NCI-H2227 treated with DMSO at 0.1 percent for 48 hours (cell line): ENCODE results near the gene GPR62.

ENCODE experiments used
- DNase-seq: peaks from one replicate; lab custom pipeline; 2025; lab: John Stamatoyannopoulos, UW

The GPR62 gene

DNA sequence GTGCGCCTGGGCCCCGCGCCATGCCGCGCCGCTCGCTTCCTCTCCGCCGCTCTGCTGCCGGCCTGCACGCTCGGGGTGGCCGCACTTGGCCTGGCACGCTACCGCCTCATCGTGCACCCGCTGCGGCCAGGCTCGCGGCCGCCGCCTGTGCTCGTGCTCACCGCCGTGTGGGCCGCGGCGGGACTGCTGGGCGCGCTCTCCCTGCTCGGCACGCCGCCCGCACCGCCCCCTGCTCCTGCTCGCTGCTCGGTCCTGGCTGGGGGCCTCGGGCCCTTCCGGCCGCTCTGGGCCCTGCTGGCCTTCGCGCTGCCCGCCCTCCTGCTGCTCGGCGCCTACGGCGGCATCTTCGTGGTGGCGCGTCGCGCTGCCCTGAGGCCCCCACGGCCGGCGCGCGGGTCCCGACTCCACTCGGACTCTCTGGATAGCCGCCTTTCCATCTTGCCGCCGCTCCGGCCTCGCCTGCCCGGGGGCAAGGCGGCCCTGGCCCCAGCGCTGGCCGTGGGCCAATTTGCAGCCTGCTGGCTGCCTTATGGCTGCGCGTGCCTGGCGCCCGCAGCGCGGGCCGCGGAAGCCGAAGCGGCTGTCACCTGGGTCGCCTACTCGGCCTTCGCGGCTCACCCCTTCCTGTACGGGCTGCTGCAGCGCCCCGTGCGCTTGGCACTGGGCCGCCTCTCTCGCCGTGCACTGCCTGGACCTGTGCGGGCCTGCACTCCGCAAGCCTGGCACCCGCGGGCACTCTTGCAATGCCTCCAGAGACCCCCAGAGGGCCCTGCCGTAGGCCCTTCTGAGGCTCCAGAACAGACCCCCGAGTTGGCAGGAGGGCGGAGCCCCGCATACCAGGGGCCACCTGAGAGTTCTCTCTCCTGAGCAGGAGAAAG is 951 bp downstream of the GPR62 start:
- no peak for DNase-seq

DNA sequence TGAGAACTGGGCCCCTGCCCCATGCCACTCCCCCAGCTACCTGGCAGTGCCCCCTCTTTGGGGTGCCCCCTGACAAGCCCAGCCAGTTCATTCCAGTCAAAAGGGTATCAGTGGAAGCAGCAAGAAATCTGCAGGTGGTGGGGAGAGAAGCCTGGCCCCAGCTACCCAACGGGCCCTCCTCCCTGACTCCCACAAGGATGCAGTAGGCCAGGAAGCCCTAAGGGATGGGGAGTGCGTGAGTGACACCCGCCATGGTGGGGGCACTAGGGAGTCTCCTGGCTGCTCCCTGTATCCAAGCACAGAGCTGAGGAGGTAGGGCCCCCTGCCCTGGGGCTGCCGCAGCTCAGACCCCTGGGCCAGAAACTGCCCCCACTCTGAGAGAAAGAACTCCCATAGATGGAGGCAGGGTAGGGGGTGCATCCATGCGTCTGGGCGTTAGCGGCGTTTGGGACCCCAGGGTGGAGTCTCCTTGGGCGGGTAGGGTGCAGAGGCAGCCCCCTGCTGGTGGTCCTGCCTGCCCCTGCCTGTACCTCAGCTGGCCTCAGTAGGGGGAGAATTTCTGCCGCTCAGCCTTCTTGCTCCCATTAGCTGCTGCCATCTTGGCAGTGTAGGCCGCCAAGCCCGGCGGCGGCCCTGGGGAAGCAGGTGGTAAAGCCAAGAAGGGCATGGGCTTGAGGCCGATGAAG is 2.5 kb downstream of the GPR62 start:
- no peak for DNase-seq

DNA sequence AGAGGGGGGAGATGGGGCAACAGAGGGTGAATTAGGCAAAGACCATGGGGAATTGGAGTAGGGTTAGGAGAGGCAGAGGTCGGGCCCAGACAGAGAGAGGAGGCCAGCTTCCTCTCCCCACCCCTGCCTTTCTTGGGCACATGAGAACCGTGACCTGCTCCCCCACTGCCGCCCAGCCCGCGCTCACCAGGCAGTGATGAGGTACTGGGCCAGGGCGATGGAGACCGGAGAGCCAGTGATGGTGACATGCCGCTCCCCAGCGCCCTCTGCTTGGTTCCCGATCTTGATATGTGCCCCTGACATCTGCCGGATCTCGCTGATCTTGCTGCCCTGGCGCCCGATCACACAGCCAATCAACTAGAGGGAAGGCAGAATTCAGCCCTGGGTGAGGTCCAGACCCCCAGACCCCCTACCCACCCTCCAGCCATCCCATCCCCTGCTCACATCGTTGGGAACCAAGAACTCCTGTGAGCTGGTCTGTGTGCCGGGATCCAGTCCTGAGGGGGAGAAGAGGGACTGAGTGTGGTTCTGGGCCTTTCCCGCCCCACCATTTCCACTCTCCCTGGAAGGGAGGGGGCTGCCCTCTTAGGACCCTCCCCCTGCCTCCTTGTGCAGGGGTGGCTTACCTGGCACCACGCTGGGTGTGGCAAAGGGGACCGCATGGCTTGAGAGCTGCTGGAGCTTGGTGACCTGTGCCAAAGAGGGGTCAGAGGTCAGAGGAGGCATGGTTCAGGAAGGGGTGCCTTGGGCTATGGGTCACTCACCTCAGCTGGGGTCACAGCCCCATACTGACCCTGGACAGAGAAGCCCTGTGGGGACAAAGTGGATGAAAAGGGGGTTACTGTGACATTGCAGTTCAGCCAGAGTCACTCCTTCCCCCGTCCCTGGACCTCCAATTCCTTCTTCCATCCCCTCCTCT is 3.7 kb downstream of the GPR62 start:
- no peak for DNase-seq

DNA sequence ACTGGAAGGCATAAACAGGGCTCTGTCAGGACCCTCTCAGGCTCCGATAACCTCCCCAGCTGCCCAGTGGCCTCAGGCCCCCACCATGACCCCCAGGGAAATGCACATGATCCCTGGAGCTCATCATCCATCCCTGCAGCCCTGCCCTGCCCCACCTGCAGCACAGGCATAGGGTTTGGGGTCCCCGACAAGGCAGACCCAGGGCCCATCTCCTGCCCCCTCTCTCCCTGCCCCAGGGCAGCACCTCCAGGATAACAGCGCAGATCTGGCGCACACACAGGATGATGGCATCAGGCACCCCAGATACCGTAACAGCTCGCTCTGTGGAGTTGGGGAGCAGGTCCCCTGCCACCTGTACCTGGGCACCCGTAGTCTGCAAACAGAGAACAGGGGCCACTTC is 4.5 kb downstream of the GPR62 start:
- DNase-seq: no peak

DNA sequence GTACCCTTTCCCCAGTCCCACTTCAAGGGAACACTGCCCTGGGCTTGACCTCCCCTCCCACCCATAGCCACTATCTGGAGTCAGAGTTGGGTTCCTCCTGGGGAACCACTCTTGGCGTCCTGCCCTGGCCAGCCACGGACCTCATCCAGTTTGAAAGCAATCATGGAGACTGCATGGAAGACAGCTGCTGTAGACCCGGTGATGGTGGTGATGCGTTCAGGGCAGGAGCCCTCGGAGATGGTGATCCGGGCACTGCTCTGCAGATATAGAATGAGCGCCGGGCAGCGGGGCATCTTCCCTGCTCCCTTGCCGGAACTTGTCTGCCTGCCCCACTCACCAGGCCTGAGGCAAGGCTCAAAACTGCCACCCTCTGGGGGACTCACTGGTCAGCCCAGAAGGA is 5.2 kb downstream of the GPR62 start:
- DNase-seq: no peak

DNA sequence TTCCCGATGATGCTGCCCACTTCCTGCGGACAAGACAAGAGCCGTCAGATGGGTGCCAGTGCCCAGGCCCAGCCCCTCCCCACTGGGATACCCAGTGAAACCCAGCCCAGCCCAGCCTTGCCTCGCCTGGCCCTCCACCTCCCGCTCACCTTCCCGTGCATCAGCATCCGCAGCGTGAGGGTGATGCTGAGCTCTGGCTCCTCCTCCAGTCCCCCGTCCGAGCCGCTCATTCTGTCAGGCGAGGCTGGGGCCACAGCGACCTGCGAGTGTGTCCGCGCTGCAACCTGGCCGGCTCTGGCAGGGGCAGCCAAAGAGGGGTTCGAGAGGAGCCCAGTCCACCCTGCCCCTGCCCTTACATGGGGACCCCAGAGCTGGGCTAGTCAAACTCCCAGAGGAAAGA is 5.8 kb downstream of the GPR62 start:
- DNase-seq: no peak

DNA sequence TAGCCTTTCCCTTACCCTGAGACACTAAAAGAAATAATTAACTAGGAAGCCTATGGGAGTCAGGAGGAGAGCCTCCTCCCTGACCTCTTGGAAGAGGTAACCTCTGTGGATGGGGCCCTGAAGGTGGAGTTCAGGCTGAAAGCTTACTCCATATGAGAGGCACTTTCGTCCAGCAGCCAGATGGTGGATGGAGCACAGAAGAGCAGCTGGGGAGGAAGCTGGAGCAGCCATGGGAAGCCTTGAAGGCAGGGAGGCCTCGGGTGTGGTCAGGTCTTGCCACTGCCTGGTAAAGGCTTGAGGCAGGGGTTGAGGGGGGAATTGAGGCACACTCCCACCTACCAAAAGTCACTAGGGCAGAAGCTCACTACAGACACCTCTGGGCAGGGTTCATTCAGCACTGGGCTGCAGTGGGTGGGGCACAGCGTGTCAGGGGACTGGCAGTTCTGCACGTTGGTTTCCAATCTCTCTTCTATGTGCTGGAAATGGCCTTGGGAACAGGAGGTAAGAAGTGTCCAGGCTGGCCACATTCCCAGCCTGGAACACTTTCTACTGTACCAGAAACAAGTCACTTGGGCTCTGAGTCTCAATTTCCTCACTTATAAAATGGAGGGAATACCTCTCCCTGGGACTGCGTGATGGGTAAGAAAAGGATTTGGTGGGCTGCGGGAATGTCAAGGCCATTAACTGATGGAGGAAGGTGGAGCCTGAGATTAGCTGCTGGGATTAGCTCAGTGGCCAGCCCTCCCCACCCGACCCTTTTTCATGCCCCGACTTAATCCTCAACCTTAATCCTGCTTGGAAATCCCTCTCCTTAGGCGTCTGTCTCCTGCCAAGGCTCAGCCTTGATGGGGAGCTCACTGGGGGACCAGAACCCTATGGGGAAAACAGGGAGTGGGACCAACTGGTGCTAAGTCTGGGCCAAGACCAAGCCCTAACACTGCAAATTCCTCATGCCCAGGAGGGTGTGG is 6.7 kb downstream of the GPR62 start:
- DNase-seq: no peak

DNA sequence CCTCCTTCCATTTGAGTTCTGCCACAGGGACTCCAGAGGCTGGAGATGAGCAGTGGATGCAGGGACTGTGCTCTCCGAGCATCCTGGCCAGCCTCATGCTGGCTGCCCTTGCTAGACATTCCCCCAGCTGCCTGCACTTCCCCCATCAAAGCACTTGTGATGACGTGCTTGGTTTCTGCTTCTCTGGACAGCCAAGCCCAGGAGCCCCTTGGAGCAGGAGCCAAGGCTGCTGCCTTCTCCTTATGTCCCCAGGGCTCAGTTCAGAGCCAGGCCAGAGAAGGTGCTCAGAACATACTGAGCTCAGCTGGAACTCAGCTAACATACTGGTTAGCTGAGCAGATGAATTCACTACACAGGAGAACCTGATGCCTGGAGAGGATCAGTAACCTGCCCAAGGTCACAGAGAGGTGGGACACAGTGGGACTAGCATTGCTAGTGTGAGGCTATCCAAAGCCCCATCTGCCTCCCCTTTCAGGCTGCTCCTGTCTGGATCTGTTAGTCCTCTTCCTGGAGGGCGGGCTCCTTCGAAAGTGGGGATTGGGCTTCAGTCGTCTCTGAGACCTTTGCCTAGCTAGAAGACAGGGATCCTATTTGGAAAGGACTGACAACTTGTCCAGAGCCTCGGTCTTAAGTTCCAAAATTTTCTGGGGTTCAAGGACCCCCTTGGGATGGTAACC is 7.8 kb downstream of the GPR62 start:
- DNase-seq: no peak

DNA sequence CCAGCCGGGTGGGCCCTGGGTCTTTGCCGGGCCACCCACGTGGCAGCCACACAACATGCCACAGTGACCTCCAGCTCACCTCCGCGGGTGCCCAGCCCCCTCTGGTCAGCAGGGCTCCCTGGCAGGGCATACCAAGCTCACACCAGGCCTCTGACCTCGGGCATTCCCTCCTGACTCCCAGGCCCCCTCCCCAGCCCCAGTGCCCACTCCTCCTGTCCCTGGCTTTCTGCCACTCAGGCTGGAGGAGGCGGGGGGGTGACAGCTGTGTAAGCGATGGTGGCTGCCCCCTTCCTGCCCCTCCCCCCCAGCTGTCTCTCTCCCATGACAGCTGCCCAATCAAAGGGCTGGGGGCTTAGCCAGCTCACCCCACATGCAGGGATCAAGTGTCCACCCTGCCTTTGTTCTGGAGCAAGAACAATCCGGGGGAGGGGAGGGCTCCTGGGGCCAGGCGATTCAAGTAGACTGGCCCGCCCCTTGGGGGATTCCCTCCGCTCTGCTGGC is 8.8 kb downstream of the GPR62 start:
- no peak for DNase-seq

DNA sequence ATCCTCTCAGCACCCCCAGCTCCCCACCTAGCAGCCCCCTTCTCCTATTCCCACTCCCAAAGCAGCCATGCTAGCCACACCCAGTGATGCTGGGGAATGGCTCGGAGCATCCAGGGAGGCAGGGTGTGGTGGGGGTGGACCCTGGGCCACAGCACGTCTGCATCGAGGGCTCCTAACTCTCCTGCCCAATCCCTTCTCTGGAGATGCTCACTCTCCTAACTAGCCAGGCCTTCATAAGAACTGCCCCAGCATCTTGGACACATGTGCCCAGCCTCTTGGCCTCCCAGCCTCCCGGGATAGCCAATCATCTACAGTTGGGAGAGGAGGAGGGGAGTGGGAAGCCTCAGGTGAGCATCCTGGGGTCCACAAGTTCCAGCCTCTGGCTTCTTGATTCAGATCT is 9.3 kb downstream of the GPR62 start:
- DNase-seq: no peak

DNA sequence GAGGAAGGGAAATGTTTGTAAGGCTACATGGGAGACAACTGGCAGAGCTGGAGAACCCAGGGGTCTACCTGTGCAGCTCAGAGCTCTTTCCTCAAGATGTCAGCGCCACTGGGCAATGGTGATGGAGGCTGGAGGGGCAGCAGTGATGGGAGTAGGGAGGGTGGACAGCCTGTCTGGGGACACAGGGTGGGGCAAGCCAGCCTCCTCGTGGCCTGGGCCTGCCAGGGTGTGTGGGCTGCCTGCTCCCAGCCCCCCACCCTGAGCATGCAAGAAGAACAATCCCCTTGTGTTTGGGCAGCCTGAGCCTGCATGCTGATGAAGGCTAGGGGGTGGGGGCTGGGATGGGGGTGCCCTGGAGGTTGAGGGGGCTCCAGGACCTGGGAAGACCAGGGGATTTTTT is 10.8 kb downstream of the GPR62 start:
- no peak for DNase-seq

DNA sequence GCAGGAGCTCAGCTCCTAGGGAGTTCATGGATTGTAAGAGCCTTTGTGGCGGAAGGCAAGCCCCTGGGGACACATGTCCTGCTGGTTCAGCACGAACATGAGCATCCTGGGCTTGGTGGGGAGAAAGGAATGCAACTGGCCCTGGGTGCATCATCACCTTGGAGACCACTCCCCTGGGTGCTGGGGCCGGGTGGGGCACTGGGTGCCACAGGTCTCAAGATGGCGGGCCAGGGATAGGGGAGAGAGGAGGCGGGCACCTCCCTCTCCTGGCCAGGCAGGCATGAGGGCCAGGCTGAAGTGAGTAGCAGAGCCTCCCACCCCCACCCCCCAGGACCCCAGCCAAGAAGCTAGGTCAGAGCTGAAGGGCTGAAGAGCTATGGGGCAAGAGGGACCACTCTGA is 11.3 kb downstream of the GPR62 start:
- no peak for DNase-seq

DNA sequence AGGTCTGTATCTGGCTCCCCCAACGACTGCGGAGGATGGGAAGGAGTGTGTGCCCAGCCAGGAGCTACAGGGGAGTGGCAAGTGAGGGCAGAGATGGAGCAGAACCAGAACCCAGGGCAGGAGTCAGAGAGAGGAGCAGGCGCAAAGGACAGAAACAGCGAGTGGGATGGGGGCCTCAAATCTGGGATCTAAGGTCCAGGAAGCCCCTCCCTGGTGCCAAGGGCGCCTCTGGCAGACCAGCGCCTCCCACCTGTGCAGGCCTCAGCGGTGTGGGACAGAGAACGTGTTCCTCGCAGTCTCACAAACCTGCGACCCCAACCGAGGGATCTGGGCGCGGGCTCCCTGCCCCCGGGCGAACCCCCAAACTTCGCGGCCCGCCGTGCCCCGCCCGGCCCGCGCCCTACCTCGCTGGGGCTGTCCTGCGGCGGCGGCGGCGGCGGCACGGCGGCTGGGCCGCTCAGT is 11.8 kb downstream of the GPR62 start:
- DNase-seq: no peak

DNA sequence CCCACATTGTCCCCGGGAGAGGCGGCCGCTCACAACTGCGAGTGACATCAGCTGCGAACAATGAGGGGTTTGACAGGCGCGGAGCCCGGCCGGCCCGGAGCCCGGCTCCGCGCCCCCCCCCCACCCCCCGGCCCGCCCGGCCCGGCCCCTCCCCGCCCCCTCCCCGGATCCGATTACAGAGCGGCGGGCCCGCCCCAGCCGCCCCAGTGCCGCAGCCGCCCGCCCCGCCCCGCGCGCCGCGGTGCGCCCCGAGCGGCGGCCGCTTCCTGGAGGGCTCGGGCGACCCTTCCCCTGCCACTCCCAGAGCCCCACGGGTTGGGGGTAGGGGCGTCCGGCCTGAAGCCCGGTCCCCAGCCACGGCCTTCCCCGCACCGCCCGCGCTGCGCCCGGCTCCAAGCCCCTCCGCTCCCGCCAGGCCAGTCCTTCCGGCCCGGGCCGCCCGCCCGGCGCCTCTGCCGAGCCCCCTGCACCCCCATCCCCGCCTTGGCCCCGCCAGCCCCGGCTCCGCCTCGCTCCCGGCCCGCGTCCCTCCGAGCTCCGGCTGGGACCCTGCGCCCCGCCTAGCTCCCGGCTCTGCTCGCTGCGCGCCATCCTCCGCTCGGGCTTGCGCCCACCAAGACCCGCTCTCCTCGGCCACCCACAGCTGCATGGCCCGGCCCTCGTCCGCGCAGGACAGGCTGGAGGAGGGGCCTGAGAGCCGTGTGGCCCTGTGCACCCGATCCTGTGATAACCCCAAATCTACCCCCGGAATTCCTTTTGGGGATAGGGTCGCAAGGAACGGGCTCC is 12.4 kb downstream of the GPR62 start, which contains the start of gene PCBP4:
PCBP4 (minus strand) TSS at position 71 of the 786 bp plus-strand sequence. CDS start 6,214 bp downstream, outside the sequence.
- DNase-seq: peak; percentile 22

DNA sequence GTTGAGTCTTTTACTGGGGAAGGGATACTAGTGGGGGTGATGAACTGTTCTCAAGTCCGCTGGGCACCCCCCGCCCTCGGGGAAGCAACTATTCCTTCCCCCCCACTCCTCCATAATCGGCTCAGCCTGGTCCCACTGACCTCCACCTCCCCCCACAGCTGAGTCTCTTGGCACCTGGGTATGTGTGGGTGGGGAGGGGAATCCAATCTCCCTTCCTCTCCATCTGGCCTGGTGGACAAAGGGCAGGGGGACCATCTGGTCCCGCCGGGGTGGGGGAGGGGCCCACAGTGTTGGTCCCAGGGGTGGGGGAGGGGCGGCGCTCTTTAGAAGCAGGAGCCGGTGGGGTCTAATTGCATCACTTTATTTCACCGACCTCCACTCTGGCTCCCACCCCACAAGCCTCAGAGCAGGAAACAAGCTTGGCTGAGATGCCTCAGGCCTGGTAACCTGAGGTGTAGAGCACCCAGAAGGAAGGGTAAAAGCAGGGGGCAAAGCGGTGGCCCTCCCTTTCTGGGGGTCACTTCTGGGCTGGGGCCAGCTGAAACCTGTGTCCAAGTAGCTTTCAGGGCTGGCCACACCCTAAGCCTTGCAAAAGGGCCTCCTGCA is 13.1 kb downstream of the GPR62 start:
- peak; percentile 35 for DNase-seq

DNA sequence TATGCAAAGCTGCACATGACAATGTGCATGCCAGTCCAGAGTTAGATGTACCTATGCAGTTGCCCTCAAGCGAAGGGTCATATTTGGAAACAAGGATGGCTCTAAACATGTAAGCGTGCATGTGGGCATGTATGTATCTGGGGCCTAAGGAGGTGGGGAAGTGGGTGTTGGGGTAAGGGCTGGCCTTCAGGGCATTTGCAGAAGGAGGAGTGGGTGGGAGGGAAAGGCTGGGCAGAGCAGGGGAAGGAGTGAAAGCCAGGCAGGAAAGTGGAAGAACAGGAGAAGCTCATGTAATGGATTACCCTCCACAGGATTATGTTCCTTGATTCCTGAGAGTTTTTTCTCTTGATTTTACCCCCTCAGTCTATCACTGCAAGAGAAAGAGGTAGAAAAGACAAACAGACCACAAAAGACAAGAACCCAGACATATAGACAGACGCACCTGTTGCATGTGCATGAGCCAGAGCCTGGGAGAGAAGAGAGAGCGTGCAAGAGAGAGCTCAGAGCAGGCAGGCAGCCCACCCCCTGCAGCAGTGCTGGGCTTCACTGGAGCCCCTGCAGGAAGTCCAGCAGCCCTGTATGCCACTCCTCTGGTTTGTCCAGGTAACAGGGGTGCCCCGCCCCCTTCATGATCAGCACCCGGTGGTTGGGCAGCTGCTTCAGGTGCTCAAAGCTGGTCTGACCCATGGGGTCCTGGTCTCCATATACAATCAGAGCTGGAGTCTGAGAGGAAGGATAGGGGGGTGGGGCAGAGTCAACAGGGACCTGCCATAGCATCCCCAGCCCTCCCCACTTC is 13.9 kb downstream of the GPR62 start:
- peak; percentile 3 for DNase-seq

DNA sequence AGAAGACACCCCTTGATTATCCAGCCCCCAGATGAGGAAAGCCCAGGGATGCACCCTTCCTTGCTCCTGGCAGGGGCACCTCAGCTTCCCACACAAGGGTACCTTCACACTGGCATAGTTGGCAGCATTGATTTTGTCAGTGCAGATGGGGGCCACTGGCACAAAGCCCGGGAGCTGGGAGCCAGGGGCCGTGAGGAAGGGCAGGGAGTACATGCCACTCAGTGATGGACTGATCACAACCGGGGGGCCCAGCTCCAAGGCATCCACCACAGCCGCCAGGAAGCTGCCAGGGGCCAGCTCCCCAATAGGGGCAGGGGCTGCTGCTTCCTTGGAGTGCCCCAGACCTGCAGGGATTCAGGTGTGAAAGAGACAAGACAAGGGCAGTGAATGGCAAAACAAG is 14.7 kb downstream of the GPR62 start:
- no peak for DNase-seq
